Testis (tissue), 2 donors: ENCODE results near the gene AKAP6.

Source experiments
- POLR2A ChIP-seq: fragments of 450-650 bp; IDR thresholded peaks from one replicate; pipeline ENCODE4 v1.6.1; 2017; ENCODE audit warnings: antibody characterized with exemption, mild to moderate bottlenecking, moderate library complexity
- TF ChIP-seq, protein P1 (sequence below), 3 experiments: fragments of 450-650 bp in 2 of 3; fragments of 200-600 bp in 1 of 3; sonication (generic) in 1 of 3; IDR thresholded peaks; one replicate each; pipeline ENCODE4 v1.5.1; 2016 to 2019; ENCODE audit warnings: antibody characterized with exemption in 3 of 3, mild to moderate bottlenecking in 2 of 3, moderate library complexity in 1 of 3

DNA sequence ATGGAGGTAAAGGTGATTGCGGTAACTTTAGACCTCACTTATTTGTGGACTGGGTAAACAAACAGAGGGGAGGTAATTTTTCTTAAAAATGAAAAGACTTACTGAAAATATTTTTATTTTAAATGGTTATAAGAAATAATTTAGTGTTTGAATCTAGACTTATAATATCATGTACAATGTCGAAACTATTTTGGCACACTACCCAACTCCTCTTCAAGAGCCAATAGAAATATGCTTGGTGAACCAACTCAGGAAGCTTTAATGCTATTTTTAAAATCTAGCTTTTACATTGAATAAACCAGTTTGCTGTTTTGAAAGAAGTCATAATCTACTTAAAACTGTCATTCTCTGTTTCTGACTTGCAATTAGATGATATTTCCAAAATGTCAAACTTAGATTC lies 433.8 kb downstream of the AKAP6 start:
- TF ChIP-seq, protein P1, sequence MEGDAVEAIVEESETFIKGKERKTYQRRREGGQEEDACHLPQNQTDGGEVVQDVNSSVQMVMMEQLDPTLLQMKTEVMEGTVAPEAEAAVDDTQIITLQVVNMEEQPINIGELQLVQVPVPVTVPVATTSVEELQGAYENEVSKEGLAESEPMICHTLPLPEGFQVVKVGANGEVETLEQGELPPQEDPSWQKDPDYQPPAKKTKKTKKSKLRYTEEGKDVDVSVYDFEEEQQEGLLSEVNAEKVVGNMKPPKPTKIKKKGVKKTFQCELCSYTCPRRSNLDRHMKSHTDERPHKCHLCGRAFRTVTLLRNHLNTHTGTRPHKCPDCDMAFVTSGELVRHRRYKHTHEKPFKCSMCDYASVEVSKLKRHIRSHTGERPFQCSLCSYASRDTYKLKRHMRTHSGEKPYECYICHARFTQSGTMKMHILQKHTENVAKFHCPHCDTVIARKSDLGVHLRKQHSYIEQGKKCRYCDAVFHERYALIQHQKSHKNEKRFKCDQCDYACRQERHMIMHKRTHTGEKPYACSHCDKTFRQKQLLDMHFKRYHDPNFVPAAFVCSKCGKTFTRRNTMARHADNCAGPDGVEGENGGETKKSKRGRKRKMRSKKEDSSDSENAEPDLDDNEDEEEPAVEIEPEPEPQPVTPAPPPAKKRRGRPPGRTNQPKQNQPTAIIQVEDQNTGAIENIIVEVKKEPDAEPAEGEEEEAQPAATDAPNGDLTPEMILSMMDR (IDR thresholded peaks at IDR 0.05) = no peak
- no peak for TF ChIP-seq POLR2A
